ENCODE measurements around the gene ZNF619.

DNA sequence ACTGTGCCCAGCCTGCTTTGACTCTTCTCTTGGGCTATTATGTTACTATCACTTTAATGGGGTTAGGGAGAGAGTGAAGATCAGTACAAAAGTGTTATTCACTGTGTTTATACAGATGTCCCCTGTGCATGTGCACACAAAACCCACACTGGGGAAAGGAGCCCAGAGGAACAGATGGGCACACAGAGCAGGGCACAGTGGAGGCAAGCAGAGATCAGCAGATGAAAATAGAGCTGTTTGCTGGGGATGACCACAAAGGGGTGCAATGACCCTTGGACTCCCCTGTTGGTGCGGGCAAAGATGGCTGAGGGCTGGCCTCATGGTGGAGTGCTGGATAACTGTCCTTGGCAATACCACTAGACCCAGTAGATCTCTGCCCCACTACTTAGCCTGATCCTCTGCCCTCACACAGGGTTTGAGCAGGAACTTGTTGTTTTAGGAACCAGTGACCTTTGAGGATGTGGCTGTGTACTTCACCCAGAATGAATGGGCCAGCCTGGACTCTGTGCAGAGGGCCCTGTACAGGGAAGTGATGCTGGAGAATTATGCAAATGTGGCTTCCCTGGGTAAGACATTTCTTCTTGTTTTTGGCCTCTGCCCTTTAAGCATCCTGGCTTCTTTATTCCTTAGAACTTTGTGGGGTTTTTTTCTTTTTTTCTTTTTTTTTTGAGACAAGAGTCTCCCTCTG is 34.3 kb downstream of the ZNF619 start:
- no peak for TF ChIP-seq CTCF (IDR thresholded peaks at IDR 0.05; ENCODE audit: low read depth, low read length, missing input control)
- no peak for TF ChIP-seq YY1 (IDR thresholded peaks at IDR 0.05)
- no peak for TF ChIP-seq REST (IDR thresholded peaks at IDR 0.05)
- no peak for TF ChIP-seq JUND (IDR thresholded peaks at IDR 0.05)
